H9 (cell line): ENCODE measurements around the gene C2orf49. TPM values are rescaled to one million over a fixed set of nuclear protein-coding genes. Genes with fewer than 3 reads are reported as not detected.
A peak's percentile ranks its signal among the peaks of the same experiment; 100 is the strongest.

Source experiments
- DNase-seq: peaks from one replicate; pipeline ENCODE4 v3.0.0-alpha.2; 2017
- H2AFZ ChIP-seq: one replicate; pipeline ENCODE4 v1.6.1; 2013; ENCODE audit warnings: mild to moderate bottlenecking, low read length, control low read depth, moderate library complexity
- H2AK5ac ChIP-seq: 2 replicates; pipeline ENCODE4 v1.6.1; 2013; ENCODE audit warnings: low read length, control low read depth, mixed read lengths; ENCODE audit not compliant: insufficient read length
- H2BK120ac ChIP-seq: one replicate; pipeline ENCODE4 v1.6.1; 2013; ENCODE audit warnings: low read depth, mild to moderate bottlenecking, low read length, control low read depth, inconsistent platforms; ENCODE audit not compliant: poor library complexity, severe bottlenecking
- H2BK12ac ChIP-seq: 2 replicates; pipeline ENCODE4 v1.6.1; 2013; ENCODE audit warnings: low read length, control low read depth, mixed read lengths, low read depth; ENCODE audit not compliant: insufficient read length
- H2BK15ac ChIP-seq: 2 replicates; pipeline ENCODE4 v1.6.1; 2013; ENCODE audit warnings: low read depth, low read length, control low read depth
- H2BK20ac ChIP-seq: one replicate; pipeline ENCODE4 v1.6.1; 2013; ENCODE audit warnings: low read depth, mild to moderate bottlenecking, low read length, control low read depth, inconsistent platforms; ENCODE audit not compliant: poor library complexity, severe bottlenecking
- H2BK5ac ChIP-seq: 2 replicates; pipeline ENCODE4 v1.6.1; 2013; ENCODE audit warnings: low read length, control low read depth, mixed read lengths; ENCODE audit not compliant: insufficient read length
- H3K14ac ChIP-seq: 2 replicates; pipeline ENCODE4 v1.6.1; 2013; ENCODE audit warnings: low read length, control low read depth; ENCODE audit not compliant: insufficient read depth
- H3K18ac ChIP-seq: 2 replicates; pipeline ENCODE4 v1.6.1; 2013; ENCODE audit warnings: low read depth, mild to moderate bottlenecking, mixed read lengths, low read length, control low read depth; ENCODE audit not compliant: insufficient read length
- H3K23ac ChIP-seq: 2 replicates; pipeline ENCODE4 v1.6.1; 2013; ENCODE audit warnings: low read length, control low read depth, mixed read lengths, low read depth; ENCODE audit not compliant: insufficient read length
- H3K23me2 ChIP-seq: 2 replicates; pipeline ENCODE4 v1.6.1; 2013; ENCODE audit warnings: low read depth, mild to moderate bottlenecking, mixed read lengths, low read length, control low read depth; ENCODE audit not compliant: insufficient read length, poor library complexity, severe bottlenecking
- H3K27ac ChIP-seq: 2 replicates; pipeline ENCODE4 v1.5.1; 2013; ENCODE audit warnings: low read length, control low read depth, mixed read lengths, low read depth; ENCODE audit not compliant: insufficient read length
- H3K27me3 ChIP-seq: 2 replicates; pipeline ENCODE4 v1.6.1; 2013; ENCODE audit warnings: low read length, control low read depth, inconsistent platforms; ENCODE audit not compliant: insufficient read depth
- H3K4ac ChIP-seq: 2 replicates; pipeline ENCODE4 v1.6.1; 2013; ENCODE audit warnings: low read depth, mild to moderate bottlenecking, control low read depth, inconsistent platforms, low read length, moderate library complexity
- H3K4me1 ChIP-seq: 2 replicates; pipeline ENCODE4 v1.6.1; 2013; ENCODE audit warnings: low read length, control low read depth, inconsistent platforms; ENCODE audit not compliant: insufficient read depth
- H3K4me2 ChIP-seq: 2 replicates; pipeline ENCODE4 v1.6.1; 2013; ENCODE audit warnings: low read length, control low read depth, mixed read lengths; ENCODE audit not compliant: insufficient read length, insufficient read depth
- H3K56ac ChIP-seq: 2 replicates; pipeline ENCODE4 v1.6.1; 2013; ENCODE audit warnings: low read depth, mild to moderate bottlenecking, mixed read lengths, low read length, control low read depth; ENCODE audit not compliant: insufficient read length
- H3K79me1 ChIP-seq: 2 replicates; pipeline ENCODE4 v1.6.1; 2013; ENCODE audit warnings: low read depth, mild to moderate bottlenecking, moderate library complexity, low read length, control low read depth, inconsistent platforms; ENCODE audit not compliant: insufficient read depth, poor library complexity, severe bottlenecking
- H3K79me2 ChIP-seq: 2 replicates; pipeline ENCODE4 v1.6.1; 2013; ENCODE audit warnings: low read length, control low read depth, inconsistent platforms; ENCODE audit not compliant: insufficient read depth
- H3K9ac ChIP-seq: 2 replicates; pipeline ENCODE4 v1.6.1; 2013; ENCODE audit warnings: low read length, control low read depth, mixed read lengths; ENCODE audit not compliant: insufficient read length; ENCODE audit errors: extremely low read depth
- H3K9me3 ChIP-seq: one replicate; pipeline ENCODE4 v1.6.1; 2013; ENCODE audit warnings: low read depth, low read length, inconsistent platforms; ENCODE audit not compliant: control insufficient read depth
- H3T11ph ChIP-seq: one replicate; pipeline ENCODE4 v1.6.1; 2013; ENCODE audit warnings: mild to moderate bottlenecking, low read length, control low read depth, inconsistent platforms
- H4K20me1 ChIP-seq: one replicate; pipeline ENCODE4 v1.6.1; 2013; ENCODE audit not compliant: control insufficient read depth, insufficient read length, insufficient read depth
- H4K5ac ChIP-seq: 2 replicates; pipeline ENCODE4 v1.6.1; 2013; ENCODE audit warnings: low read depth, mild to moderate bottlenecking, mixed read lengths, low read length, control low read depth; ENCODE audit not compliant: insufficient read length
- H4K8ac ChIP-seq: replicated peaks from 2 replicates; pipeline ENCODE4 v1.6.1; 2013; ENCODE audit warnings: low read length, control low read depth, mixed read lengths, low read depth; ENCODE audit not compliant: insufficient read length
- H4K91ac ChIP-seq: 2 replicates; pipeline ENCODE4 v1.6.1; 2013; ENCODE audit warnings: low read depth, mild to moderate bottlenecking, moderate library complexity, mixed read lengths, low read length, control low read depth; ENCODE audit not compliant: insufficient read length
- H3K27ac Mint-ChIP-seq, 3 experiments: 2 replicates in 2 of 3; 3 replicates in 1 of 3; pipeline ENCODE4 v1.8.0; 2020 to 2021; ENCODE audit warnings: mixed read lengths in 3 of 3, mild to moderate bottlenecking in 1 of 3, moderate library complexity in 1 of 3
- H3K27me3 Mint-ChIP-seq: 2 replicates; pipeline ENCODE4 v1.8.0; 2021; ENCODE audit warnings: low read depth, mild to moderate bottlenecking, moderate library complexity, mixed read lengths
- H3K36me3 Mint-ChIP-seq, 3 experiments: 2 replicates in 2 of 3; 3 replicates in 1 of 3; pipeline ENCODE4 v1.8.0; 2020 to 2021; ENCODE audit warnings: low read depth in 3 of 3, mixed read lengths in 3 of 3; ENCODE audit not compliant: insufficient read depth in 1 of 3
- H3K4me1 Mint-ChIP-seq, 2 experiments: 2 replicates each; pipeline ENCODE4 v1.8.0; 2020; ENCODE audit warnings: mixed read lengths in 2 of 2
- H3K4me3 Mint-ChIP-seq, 2 experiments: 2 replicates in 1 of 2; 3 replicates in 1 of 2; pipeline ENCODE4 v1.8.0; 2020 to 2021; ENCODE audit warnings: mild to moderate bottlenecking in 2 of 2, mixed read lengths in 2 of 2, moderate library complexity in 1 of 2
- H3K9me3 Mint-ChIP-seq, 2 experiments: 2 replicates in 1 of 2; 3 replicates in 1 of 2; pipeline ENCODE4 v1.8.0; 2020; ENCODE audit warnings: mild to moderate bottlenecking in 2 of 2, mixed read lengths in 2 of 2, moderate library complexity in 1 of 2
- WGBS: extraction: QIAGEN DNeasy Blood & Tissue Kit; methylation state at CpG from one replicate; pipeline ENCODE4 v1.1.7; 2013; ENCODE audit warnings: missing lambda C conversion rate, low lambda C conversion rate, mixed read lengths; ENCODE audit not compliant: insufficient read length; ENCODE audit errors: extremely low coverage; 5-methylcytosine and 5-hydroxymethylcytosine counted together
- long read RNA-seq: library from polyadenylated mRNA; unstranded; transcript quantifications from one replicate; pipeline ENCODE4 v2.0.0, GENCODE V29; 2020
- total RNA-seq: library from RNA; stranded (reverse); gene quantifications from 2 replicates; pipeline ENCODE4 v1.2.1, GENCODE V29; 2021
- TF ChIP-seq, protein P1 (sequence below): fragments of 200-600 bp; sonication (generic); conservative IDR thresholded peaks from 3 replicates; pipeline ENCODE4 v1.8.0; 2021; ENCODE audit warnings: antibody characterized with exemption, mild to moderate bottlenecking

The C2orf49 gene
- 17.1 and 18.8 TPM in 2 replicates for total RNA-seq
- long read RNA-seq, full-length matches to known transcripts, result 17 of 18 reads
- long read RNA-seq, partial matches to known transcripts, result 0 of 18 reads
- long read RNA-seq, other reads (novel, unspliced or antisense), result 1 of 18 reads

DNA sequence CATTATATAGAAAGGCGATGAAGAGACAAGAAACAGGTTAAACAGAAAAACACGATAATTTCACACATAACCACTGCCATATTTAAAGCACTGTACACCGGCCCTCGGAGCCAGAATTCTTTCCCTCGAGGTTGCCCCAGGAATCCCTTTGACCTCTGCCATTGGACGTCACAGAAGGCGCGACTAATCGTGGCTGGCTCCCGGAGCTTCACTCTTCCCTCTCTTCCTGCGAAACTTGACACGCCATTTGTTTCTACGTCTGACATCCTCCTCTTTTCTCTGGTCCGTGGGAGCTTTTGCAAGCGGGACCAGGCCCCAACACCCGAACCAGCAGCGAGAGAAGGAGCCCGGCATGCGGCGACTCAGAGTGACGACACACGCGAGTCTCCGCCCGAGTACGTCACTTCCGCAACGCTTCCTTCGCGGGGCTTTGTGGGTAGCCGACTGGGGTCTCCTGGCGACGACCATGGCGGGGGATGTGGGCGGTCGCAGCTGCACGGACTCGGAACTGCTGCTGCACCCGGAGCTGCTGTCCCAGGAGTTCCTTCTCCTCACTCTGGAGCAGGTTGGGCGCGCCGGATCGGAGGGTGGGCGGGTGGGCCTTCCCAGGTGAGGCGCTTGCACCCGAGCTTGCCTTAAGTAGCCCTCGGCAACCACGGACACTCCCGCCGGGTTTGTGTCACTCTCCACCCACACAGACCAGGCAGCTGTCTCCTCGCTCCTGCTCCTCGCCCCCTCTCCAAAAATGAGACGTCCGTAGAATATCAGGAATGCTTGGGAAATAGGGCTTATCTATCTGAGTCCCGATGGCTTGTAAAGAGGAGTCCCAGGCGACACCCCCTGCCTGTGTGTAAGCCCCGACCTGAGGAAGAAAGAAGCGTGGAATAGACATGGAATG lies at the start of gene C2orf49:
Gene C2orf49 (plus strand): TSS at position 419 of the 898 bp plus-strand sequence. CDS start 48 bp downstream, at position 467.
- Mint-ChIP-seq H3K36me3 (peaks cover 6 to 34% (median 27%) of the 10 kb centered on the region in 3 experiments; a peak in 6 of 7 replicates), H3K4me1 (peaks cover 10 to 16% of the 10 kb centered on the region in 2 experiments), H3K9me3 (peaks cover 0 to 3% of the 10 kb centered on the region in 2 experiments; a peak in 1 of 5 replicates), H3K27ac (peak within 1 kb of the TSS; percentile 100), H3K4me3 (peak within 1 kb of the TSS; percentile 99 to 100), H3K27me3 (no peaks in the 10 kb centered on the region; the same call in 1 of the 2 replicates)
- H3K27ac ChIP-seq, result peak within 1 kb of the TSS; percentile 97
- H4K8ac ChIP-seq, result peak within 1 kb of the TSS; percentile 99
- H4K20me1 ChIP-seq, result no peaks in the 10 kb centered on the region
- DNase-seq, result peak; percentile 92
- H2BK120ac ChIP-seq, result peak within 1 kb of the TSS; percentile 99
- peak within 1 kb of the TSS; percentile 99 for H4K5ac ChIP-seq
- H3T11ph ChIP-seq, result peak within 1 kb of the TSS; percentile 100
- no peak within 1 kb of the TSS for H3K23ac ChIP-seq
- TF ChIP-seq, protein P1, sequence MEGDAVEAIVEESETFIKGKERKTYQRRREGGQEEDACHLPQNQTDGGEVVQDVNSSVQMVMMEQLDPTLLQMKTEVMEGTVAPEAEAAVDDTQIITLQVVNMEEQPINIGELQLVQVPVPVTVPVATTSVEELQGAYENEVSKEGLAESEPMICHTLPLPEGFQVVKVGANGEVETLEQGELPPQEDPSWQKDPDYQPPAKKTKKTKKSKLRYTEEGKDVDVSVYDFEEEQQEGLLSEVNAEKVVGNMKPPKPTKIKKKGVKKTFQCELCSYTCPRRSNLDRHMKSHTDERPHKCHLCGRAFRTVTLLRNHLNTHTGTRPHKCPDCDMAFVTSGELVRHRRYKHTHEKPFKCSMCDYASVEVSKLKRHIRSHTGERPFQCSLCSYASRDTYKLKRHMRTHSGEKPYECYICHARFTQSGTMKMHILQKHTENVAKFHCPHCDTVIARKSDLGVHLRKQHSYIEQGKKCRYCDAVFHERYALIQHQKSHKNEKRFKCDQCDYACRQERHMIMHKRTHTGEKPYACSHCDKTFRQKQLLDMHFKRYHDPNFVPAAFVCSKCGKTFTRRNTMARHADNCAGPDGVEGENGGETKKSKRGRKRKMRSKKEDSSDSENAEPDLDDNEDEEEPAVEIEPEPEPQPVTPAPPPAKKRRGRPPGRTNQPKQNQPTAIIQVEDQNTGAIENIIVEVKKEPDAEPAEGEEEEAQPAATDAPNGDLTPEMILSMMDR, result no peak
- no CpG with 5 or more reads among the region's 58 CpGs for WGBS
- H3K79me1 ChIP-seq, result peaks cover 5% of the 10 kb centered on the region
- H3K14ac ChIP-seq, result peak within 1 kb of the TSS; percentile 100
- peak within 1 kb of the TSS; percentile 99 for H2BK5ac ChIP-seq
- no peaks in the 10 kb centered on the region for H3K27me3 ChIP-seq
- no peak within 1 kb of the TSS for H2BK15ac ChIP-seq
- H3K56ac ChIP-seq, result peak within 1 kb of the TSS; percentile 95
- H3K79me2 ChIP-seq, result peaks cover 16% of the 10 kb centered on the region
- H2AFZ ChIP-seq, result peak within 1 kb of the TSS; percentile 100
- H3K9me3 ChIP-seq, result no peaks in the 10 kb centered on the region
- H3K4ac ChIP-seq, result peak within 1 kb of the TSS; percentile 85; the same call in 1 of the 2 replicates
- H2BK12ac ChIP-seq, result peak within 1 kb of the TSS; percentile 96
- peak within 1 kb of the TSS; percentile 100 for H3K9ac ChIP-seq
- H2BK20ac ChIP-seq, result peak within 1 kb of the TSS; percentile 98
- H4K91ac ChIP-seq, result peak within 1 kb of the TSS; percentile 22
- H3K18ac ChIP-seq, result peak within 1 kb of the TSS; percentile 100
- H2AK5ac ChIP-seq, result no peak within 1 kb of the TSS
- H3K23me2 ChIP-seq, result peaks cover 9% of the 10 kb centered on the region
- no peaks in the 10 kb centered on the region for H3K4me1 ChIP-seq
- peak within 1 kb of the TSS; percentile 85 for H3K4me2 ChIP-seq
